ENCODE results near the gene MT4. TPM values are rescaled to one million over a fixed set of nuclear protein-coding genes. Genes with fewer than 3 reads are reported as not detected.

Gene MT4
- total RNA-seq, 1 donor from 2014 or later = not detected

Other genes with a start within 250 kb of the MT4 start
- 118 and 134 TPM in 2 replicates for gene AMFR, start 139.5 kb upstream of the MT4 start, total RNA-seq
- gene NUDT21, start 113.7 kb upstream of the MT4 start, total RNA-seq = 108 and 111 TPM in 2 replicates
- 45.6 and 51.8 TPM in 2 replicates for gene OGFOD1, start 113.5 kb upstream of the MT4 start, total RNA-seq
- gene BBS2, start 45.0 kb upstream of the MT4 start, total RNA-seq = 25.5 and 32.3 TPM in 2 replicates
- not detected in 2 replicates for gene MT3, start 24.5 kb downstream of the MT4 start, total RNA-seq
- gene MT2A, start 43.5 kb downstream of the MT4 start, total RNA-seq = 72.7 and 77.4 TPM in 2 replicates
- 2.8 and 4.2 TPM in 2 replicates for gene MT1E, start 60.7 kb downstream of the MT4 start, total RNA-seq
- not detected in 2 replicates for gene MT1M, start 67.6 kb downstream of the MT4 start, total RNA-seq
- gene MT1A, start 73.6 kb downstream of the MT4 start, total RNA-seq = not detected in 2 replicates
- not detected in 2 replicates for gene MT1B, start 86.8 kb downstream of the MT4 start, total RNA-seq
- 21.4 and 22.8 TPM in 2 replicates for gene MT1F, start 92.9 kb downstream of the MT4 start, total RNA-seq
- gene MT1G, start 103.0 kb downstream of the MT4 start, total RNA-seq = 0.69 TPM in 1 of 2 replicates, not detected in the other
- gene MT1H, start 104.7 kb downstream of the MT4 start, total RNA-seq = 1.3 TPM in 1 of 2 replicates, not detected in the other
- 36.3 and 48.9 TPM in 2 replicates for gene MT1X, start 117.4 kb downstream of the MT4 start, total RNA-seq
- gene NUP93, start 165.1 kb downstream of the MT4 start, total RNA-seq = 104 and 111 TPM in 2 replicates

Data from activated B cell treated with CpG ODN at 0.5 μM for 24 hours (primary cell).